Ishikawa (cell line): ENCODE results near the gene RBMS3.

Experiments
- CEBPB ChIP-seq: IDR thresholded peaks from 2 replicates; pipeline ENCODE4 v1.6.1; 2012
- CREB1 ChIP-seq: IDR thresholded peaks from 2 replicates; pipeline ENCODE4 v1.6.1; 2012; ENCODE audit warnings: low read depth
- EGR1 ChIP-seq: IDR thresholded peaks from 2 replicates; pipeline ENCODE4 v1.6.1; 2012
- EP300 ChIP-seq: IDR thresholded peaks from 2 replicates; pipeline ENCODE4 v1.6.1; 2012; ENCODE audit warnings: borderline replicate concordance
- FOXM1 ChIP-seq: IDR thresholded peaks from 2 replicates; pipeline ENCODE4 v1.6.1; 2012; ENCODE audit warnings: low read depth, borderline replicate concordance
- NFIC ChIP-seq: IDR thresholded peaks from 2 replicates; pipeline ENCODE4 v1.6.1; 2012
- RAD21 ChIP-seq: IDR thresholded peaks from 2 replicates; pipeline ENCODE4 v1.6.1; 2012; ENCODE audit warnings: low read depth
- REST ChIP-seq: IDR thresholded peaks from 2 replicates; pipeline ENCODE4 v1.6.1; 2012; ENCODE audit warnings: low read depth, mild to moderate bottlenecking
- TAF1 ChIP-seq: IDR thresholded peaks from 2 replicates; pipeline ENCODE4 v1.6.1; 2012; ENCODE audit warnings: low read depth, mild to moderate bottlenecking
- TCF12 ChIP-seq: IDR thresholded peaks from 2 replicates; pipeline ENCODE4 v1.6.1; 2012; ENCODE audit warnings: low read depth
- TEAD4 ChIP-seq: IDR thresholded peaks from 2 replicates; pipeline ENCODE4 v1.6.1; 2012
- USF1 ChIP-seq: IDR thresholded peaks from 2 replicates; pipeline ENCODE4 v1.6.1; 2012
- YY1 ChIP-seq: IDR thresholded peaks from 2 replicates; pipeline ENCODE4 v1.6.1; 2012; ENCODE audit warnings: low read depth
- ZBTB7A ChIP-seq: IDR thresholded peaks from 2 replicates; pipeline ENCODE4 v1.6.1; 2012; ENCODE audit warnings: low read depth

RBMS3 gene

GRCh38 chr3:29412110-29412509 lies 131.2 kb downstream of the RBMS3 start:
- TF ChIP-seq CEBPB (no peak), NFIC (no peak), ZBTB7A (no peak), REST (no peak), RAD21 (no peak), CREB1 (no peak)

GRCh38 chr3:29414468-29415224 lies 133.8 kb downstream of the RBMS3 start:
- no peak for TF ChIP-seq TEAD4
- TF ChIP-seq TCF12 = no peak
- no peak for TF ChIP-seq USF1
- no peak for TF ChIP-seq EP300
- no peak for TF ChIP-seq CREB1
- no peak for TF ChIP-seq CEBPB
- no peak for TF ChIP-seq REST
- TF ChIP-seq RAD21 = no peak
- no peak for TF ChIP-seq FOXM1

- no peak for TF ChIP-seq TEAD4
- TF ChIP-seq USF1 = no peak
- no peak for TF ChIP-seq FOXM1
- no peak for TF ChIP-seq RAD21
- no peak for TF ChIP-seq TAF1
- TF ChIP-seq CREB1 = no peak
- TF ChIP-seq REST = no peak
- TF ChIP-seq YY1 = no peak
- no peak for TF ChIP-seq ZBTB7A
Measured at GRCh38 chr3:29415482-29416223, 134.8 kb downstream of the RBMS3 start.

GRCh38 chr3:29416514-29416913 lies 135.6 kb downstream of the RBMS3 start:
- TF ChIP-seq USF1 = no peak
- no peak for TF ChIP-seq EGR1
- TF ChIP-seq TEAD4 = no peak
- TF ChIP-seq ZBTB7A = no peak
- TF ChIP-seq FOXM1 = no peak
- no peak for TF ChIP-seq CREB1
- no peak for TF ChIP-seq EP300

- TF ChIP-seq NFIC (no peak), EP300 (no peak), RAD21 (no peak)
Measured at GRCh38 chr3:29420106-29420505, 139.2 kb downstream of the RBMS3 start.
